GM12875 (cell line): ENCODE data around the gene TBRG4.

Source experiments
- H3K4me3 ChIP-seq: one replicate; pipeline ENCODE4 v1.5.1; 2011; ENCODE audit warnings: low read depth, low read length, control low read depth
- TF ChIP-seq, protein P1 (sequence below): IDR thresholded peaks from 2 replicates; pipeline ENCODE4 v1.5.1; 2011; ENCODE audit warnings: low read depth, mild to moderate bottlenecking, control low read depth, inconsistent platforms, low read length, moderate library complexity, borderline replicate concordance; ENCODE audit not compliant: insufficient read depth

The TBRG4 gene

GRCh38 chr7:45052011-45052410, 59.5 kb downstream of the TBRG4 start:
- TF ChIP-seq, protein P1, sequence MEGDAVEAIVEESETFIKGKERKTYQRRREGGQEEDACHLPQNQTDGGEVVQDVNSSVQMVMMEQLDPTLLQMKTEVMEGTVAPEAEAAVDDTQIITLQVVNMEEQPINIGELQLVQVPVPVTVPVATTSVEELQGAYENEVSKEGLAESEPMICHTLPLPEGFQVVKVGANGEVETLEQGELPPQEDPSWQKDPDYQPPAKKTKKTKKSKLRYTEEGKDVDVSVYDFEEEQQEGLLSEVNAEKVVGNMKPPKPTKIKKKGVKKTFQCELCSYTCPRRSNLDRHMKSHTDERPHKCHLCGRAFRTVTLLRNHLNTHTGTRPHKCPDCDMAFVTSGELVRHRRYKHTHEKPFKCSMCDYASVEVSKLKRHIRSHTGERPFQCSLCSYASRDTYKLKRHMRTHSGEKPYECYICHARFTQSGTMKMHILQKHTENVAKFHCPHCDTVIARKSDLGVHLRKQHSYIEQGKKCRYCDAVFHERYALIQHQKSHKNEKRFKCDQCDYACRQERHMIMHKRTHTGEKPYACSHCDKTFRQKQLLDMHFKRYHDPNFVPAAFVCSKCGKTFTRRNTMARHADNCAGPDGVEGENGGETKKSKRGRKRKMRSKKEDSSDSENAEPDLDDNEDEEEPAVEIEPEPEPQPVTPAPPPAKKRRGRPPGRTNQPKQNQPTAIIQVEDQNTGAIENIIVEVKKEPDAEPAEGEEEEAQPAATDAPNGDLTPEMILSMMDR: no peak
- no peak overlapping the region for H3K4me3 ChIP-seq

- TF ChIP-seq, protein P1: no peak
- H3K4me3 ChIP-seq: no peak overlapping the region
These were observed 61.3 kb downstream of the TBRG4 start for GRCh38 chr7:45050198-45050597.
